ENCODE data around the gene RAB37. TPM values are rescaled to one million over a fixed set of nuclear protein-coding genes. Genes with fewer than 3 reads are reported as not detected.
A peak's percentile ranks its signal among the peaks of the same experiment; 100 is the strongest.

The RAB37 gene
- total and polyA plus RNA-seq, 2 of the 13 experiments (the other 11 are each of a cell fraction or from before 2014, with no cell fraction given) = 0.91 to 3.7 TPM

GRCh38 chr17:74770498-74771318 is 33.7 kb downstream of the RAB37 start (continued):
- TF ChIP-seq ZSCAN22 (CRISPR knock-in tag; IDR thresholded peaks at IDR 0.05) (no peak), TOE1 (CRISPR knock-in tag; IDR thresholded peaks at IDR 0.05) (peak; percentile 47; the same call in 1 of the 2 replicates), KAT2B (IDR thresholded peaks at IDR 0.05; ENCODE audit: borderline replicate concordance, low read depth, low read length) (no peak), ZFYVE20 (CRISPR knock-in tag; IDR thresholded peaks at IDR 0.05; ENCODE audit: borderline replicate concordance, low read depth) (no peak), RAD21 (CRISPR knock-in tag; IDR thresholded peaks at IDR 0.05) (peak; percentile 99), ZNF530 (CRISPR knock-in tag; IDR thresholded peaks at IDR 0.05; ENCODE audit: low read depth) (no peak), ZNF674 (CRISPR knock-in tag; IDR thresholded peaks at IDR 0.05; ENCODE audit: low read depth) (0 out of 2 replicates have a peak, but pooled peaks have one; percentile 47), HMG20A (CRISPR knock-in tag; IDR thresholded peaks at IDR 0.05; ENCODE audit: borderline replicate concordance) (no peak; the same call in 1 of the 2 replicates), ELF4 (CRISPR knock-in tag; IDR thresholded peaks at IDR 0.05; ENCODE audit: borderline replicate concordance) (0 out of 2 replicates have a peak, but pooled peaks have one; percentile 60), HNRNPH1 (optimal IDR thresholded peaks at IDR 0.05; ENCODE audit: low read depth, low read length) (no peak), ZNF781 (CRISPR knock-in tag; IDR thresholded peaks at IDR 0.05; ENCODE audit: borderline replicate concordance, not compliant biosample characterization) (no peak), ZFP36L1 (CRISPR knock-in tag; IDR thresholded peaks at IDR 0.05) (peak; percentile 93; the same call in 1 of the 2 replicates), ZZZ3 (CRISPR knock-in tag; IDR thresholded peaks at IDR 0.05; ENCODE audit: borderline replicate concordance) (no peak), ZNF225 (CRISPR knock-in tag; IDR thresholded peaks at IDR 0.05) (peak; percentile 32; the same call in 1 of the 2 replicates), ZNF549 (CRISPR knock-in tag; IDR thresholded peaks at IDR 0.05) (no peak), TSC22D2 (CRISPR knock-in tag; IDR thresholded peaks at IDR 0.05; ENCODE audit: borderline replicate concordance) (no peak), EHMT2 (IDR thresholded peaks at IDR 0.05; ENCODE audit: borderline replicate concordance, low read depth, low read length) (no peak), KDM5A (IDR thresholded peaks at IDR 0.05; ENCODE audit: borderline replicate concordance, low read length) (no peak), JUND (CRISPR knock-in tag; IDR thresholded peaks at IDR 0.05) (no peak), ZNF773 (CRISPR knock-in tag; IDR thresholded peaks at IDR 0.05; ENCODE audit: borderline replicate concordance) (no peak), ZNF263 (CRISPR knock-in tag; IDR thresholded peaks at IDR 0.05) (peak; percentile 100), NFIB (CRISPR knock-in tag; IDR thresholded peaks at IDR 0.05; ENCODE audit: borderline replicate concordance) (no peak)
- TF ChIP-seq, protein P1, sequence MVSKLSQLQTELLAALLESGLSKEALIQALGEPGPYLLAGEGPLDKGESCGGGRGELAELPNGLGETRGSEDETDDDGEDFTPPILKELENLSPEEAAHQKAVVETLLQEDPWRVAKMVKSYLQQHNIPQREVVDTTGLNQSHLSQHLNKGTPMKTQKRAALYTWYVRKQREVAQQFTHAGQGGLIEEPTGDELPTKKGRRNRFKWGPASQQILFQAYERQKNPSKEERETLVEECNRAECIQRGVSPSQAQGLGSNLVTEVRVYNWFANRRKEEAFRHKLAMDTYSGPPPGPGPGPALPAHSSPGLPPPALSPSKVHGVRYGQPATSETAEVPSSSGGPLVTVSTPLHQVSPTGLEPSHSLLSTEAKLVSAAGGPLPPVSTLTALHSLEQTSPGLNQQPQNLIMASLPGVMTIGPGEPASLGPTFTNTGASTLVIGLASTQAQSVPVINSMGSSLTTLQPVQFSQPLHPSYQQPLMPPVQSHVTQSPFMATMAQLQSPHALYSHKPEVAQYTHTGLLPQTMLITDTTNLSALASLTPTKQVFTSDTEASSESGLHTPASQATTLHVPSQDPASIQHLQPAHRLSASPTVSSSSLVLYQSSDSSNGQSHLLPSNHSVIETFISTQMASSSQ (IDR thresholded peaks at IDR 0.05; ENCODE audit: low read depth) = no peak
- TF ChIP-seq, protein P1 (CRISPR knock-in tag; IDR thresholded peaks at IDR 0.05; ENCODE audit: borderline replicate concordance) = no peak
- TF ChIP-seq, protein P2, sequence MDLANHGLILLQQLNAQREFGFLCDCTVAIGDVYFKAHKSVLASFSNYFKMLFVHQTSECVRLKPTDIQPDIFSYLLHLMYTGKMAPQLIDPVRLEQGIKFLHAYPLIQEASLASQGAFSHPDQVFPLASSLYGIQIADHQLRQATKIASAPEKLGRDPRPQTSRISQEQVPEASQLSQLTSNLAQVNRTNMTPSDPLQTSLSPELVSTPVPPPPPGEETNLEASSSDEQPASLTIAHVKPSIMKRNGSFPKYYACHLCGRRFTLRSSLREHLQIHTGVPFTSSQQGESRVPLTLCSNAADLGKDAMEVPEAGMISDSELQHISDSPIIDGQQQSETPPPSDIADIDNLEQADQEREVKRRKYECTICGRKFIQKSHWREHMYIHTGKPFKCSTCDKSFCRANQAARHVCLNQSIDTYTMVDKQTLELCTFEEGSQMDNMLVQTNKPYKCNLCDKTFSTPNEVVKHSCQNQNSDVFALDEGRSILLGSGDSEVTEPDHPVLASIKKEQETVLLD (CRISPR knock-in tag; IDR thresholded peaks at IDR 0.05; ENCODE audit: low read depth) = no peak

Measured in HepG2 (cell line).